ENCODE measurements around the gene TMEM204.

Gene TMEM204

DNA sequence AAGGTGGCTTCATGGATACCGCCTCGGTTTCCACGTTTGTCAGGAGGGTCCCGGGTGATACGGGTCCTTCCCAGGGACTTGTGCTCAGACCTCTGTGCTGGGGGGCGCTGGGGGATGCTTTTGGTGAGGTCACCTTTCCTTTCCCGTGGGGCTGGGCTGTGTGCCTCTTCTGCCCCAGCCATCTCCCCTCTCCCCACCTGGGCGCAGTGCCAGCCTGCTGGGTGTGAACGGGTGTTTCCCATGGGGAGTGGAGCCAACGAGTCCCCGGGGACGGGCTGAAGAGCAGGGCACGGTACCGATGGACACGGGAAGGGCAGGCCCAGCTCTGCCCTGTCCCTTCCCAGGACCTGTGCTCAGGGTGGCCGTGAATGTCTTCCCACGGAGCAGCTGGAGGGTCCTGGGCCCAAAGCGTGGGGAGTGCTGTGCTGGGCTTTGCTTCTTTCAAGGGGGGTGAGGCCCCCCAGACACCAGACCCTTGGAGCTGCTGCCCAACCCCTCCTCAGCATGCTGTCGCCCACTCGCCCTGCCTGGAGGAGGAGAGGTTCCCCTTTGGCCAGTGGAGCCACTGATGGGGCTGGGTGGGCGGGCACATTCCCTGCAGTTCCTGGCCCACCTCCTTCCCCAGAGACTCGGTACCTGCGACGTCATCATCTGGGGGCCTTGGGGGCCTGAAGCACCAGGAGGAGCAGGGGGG is 24.8 kb upstream of the TMEM204 start:
- peaks cover 23% of the 10 kb centered on the region for H3K36me3 ChIP-seq
- no peaks in the 10 kb centered on the region for H3K27me3 ChIP-seq
- no peak overlapping the region for H3K4me3 ChIP-seq (ENCODE audit: low read depth, low read length)
- H3K9me3 ChIP-seq = no peaks in the 10 kb centered on the region
- TF ChIP-seq, protein P1, sequence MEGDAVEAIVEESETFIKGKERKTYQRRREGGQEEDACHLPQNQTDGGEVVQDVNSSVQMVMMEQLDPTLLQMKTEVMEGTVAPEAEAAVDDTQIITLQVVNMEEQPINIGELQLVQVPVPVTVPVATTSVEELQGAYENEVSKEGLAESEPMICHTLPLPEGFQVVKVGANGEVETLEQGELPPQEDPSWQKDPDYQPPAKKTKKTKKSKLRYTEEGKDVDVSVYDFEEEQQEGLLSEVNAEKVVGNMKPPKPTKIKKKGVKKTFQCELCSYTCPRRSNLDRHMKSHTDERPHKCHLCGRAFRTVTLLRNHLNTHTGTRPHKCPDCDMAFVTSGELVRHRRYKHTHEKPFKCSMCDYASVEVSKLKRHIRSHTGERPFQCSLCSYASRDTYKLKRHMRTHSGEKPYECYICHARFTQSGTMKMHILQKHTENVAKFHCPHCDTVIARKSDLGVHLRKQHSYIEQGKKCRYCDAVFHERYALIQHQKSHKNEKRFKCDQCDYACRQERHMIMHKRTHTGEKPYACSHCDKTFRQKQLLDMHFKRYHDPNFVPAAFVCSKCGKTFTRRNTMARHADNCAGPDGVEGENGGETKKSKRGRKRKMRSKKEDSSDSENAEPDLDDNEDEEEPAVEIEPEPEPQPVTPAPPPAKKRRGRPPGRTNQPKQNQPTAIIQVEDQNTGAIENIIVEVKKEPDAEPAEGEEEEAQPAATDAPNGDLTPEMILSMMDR (IDR thresholded peaks at IDR 0.05; ENCODE audit: low read depth, low read length) = no peak
- H3K4me1 ChIP-seq = peaks cover 17% of the 10 kb centered on the region
- DNase-seq = no peak

DNA sequence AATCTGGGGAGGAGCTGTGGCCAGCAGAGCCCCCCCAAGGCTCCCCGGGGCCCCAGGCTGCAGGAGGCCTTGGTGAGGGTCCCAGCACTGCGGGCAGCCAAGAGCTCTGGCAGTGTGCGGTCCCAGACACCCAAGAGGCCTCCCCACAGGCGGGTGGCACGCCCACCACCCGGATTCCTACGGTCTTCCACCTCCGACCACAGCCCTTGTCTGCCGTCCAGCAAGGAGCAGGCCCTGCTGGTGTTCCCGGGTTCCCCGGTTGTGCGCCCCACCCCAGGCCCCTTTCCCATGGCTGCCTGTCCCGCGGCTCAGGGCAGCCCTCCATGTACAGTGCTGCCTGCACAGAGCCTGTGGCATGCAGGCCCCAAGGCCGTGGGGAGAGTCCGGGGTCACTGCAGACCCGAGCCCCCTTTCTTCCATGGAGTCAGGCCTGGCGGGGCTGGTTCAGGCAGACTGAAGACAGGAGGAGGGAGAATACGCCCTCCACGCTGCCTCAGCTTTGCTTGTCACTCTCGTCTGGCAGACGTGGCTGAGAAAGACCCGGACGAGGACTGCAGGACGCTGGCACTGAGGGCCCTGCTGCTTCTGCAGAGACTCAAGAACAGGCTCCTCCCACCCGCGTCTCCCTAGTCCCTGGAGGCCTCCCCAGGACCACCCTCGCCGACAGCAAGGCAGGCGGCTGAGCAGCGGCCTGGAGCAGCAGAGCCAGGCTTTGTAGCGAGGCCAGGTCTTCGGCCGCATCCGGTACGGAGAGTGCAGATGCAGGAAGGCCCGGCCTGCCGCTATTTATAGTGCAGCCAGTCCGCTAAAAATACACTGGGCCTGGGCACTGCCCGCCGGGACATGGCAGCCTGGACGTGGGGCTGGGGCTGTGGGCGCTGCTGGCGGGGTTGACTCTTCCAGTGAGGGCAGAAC is 23.9 kb upstream of the TMEM204 start:
- peak; percentile 93 for DNase-seq
- TF ChIP-seq, protein P1 (IDR thresholded peaks at IDR 0.05; ENCODE audit: low read depth, low read length) = no peak
- peaks cover 23% of the 10 kb centered on the region for H3K36me3 ChIP-seq

DNA sequence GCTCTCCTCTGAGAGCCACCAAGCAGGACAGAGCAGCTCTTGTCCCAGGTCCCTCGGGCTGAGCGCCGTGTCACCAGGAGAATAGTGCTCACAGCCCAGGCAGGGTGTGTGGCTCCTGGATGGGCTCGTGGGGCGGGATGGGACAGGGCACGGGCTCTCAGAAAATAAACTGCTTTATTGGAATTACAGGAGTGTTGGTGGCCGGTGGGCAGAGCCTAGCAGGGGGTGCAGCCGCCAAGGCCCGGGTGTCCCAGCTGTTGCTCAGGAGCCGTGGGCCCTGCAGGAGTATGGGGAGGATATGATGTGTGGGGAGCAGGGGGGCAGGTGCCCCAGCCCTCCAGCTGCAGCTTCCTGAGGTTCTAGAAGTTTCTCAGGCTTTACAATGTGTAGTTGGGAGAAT is 23.2 kb upstream of the TMEM204 start:
- Histone ChIP-seq H3K9me3 (no peaks in the 10 kb centered on the region), H3K4me1 (peaks cover 17% of the 10 kb centered on the region), H3K36me3 (peaks cover 23% of the 10 kb centered on the region), H3K27me3 (no peaks in the 10 kb centered on the region), H3K4me3 (ENCODE audit: low read depth, low read length) (no peak overlapping the region)
- TF ChIP-seq, protein P1 (IDR thresholded peaks at IDR 0.05; ENCODE audit: low read depth, low read length) = no peak
- no peak for DNase-seq

More for the DNA sequence above, 23.9 kb upstream of the TMEM204 start:
- peaks cover 17% of the 10 kb centered on the region for H3K4me1 ChIP-seq
- H3K27me3 ChIP-seq = no peaks in the 10 kb centered on the region
- no peaks in the 10 kb centered on the region for H3K9me3 ChIP-seq
- no peak overlapping the region for H3K4me3 ChIP-seq (ENCODE audit: low read depth, low read length)

DNA sequence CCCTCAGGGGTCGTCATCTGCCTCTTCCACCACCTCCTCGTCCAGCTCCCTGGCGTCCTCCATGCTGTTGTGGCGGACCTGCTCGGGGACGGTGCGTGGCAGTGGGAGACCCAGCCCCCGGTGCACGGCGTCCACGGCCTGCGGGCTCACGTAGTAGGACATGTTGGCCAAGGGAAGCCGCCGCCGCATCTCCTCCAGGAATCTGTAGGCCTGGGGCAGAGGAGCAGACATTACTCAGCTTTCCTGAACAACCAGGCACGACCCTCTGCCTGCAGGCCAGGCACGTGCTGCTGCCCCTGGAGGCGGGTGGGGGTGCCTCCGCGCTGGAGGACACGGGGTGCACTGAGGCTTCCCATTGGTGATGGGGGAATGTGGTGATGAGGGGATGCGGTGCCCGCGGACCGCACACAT is 22.5 kb upstream of the TMEM204 start:
- Histone ChIP-seq H3K36me3 (peaks cover 20% of the 10 kb centered on the region), H3K4me3 (ENCODE audit: low read depth, low read length) (no peak overlapping the region), H3K9me3 (no peaks in the 10 kb centered on the region), H3K4me1 (peaks cover 17% of the 10 kb centered on the region), H3K27me3 (no peaks in the 10 kb centered on the region)
- TF ChIP-seq, protein P1 (IDR thresholded peaks at IDR 0.05; ENCODE audit: low read depth, low read length) = no peak
- no peak for DNase-seq

DNA sequence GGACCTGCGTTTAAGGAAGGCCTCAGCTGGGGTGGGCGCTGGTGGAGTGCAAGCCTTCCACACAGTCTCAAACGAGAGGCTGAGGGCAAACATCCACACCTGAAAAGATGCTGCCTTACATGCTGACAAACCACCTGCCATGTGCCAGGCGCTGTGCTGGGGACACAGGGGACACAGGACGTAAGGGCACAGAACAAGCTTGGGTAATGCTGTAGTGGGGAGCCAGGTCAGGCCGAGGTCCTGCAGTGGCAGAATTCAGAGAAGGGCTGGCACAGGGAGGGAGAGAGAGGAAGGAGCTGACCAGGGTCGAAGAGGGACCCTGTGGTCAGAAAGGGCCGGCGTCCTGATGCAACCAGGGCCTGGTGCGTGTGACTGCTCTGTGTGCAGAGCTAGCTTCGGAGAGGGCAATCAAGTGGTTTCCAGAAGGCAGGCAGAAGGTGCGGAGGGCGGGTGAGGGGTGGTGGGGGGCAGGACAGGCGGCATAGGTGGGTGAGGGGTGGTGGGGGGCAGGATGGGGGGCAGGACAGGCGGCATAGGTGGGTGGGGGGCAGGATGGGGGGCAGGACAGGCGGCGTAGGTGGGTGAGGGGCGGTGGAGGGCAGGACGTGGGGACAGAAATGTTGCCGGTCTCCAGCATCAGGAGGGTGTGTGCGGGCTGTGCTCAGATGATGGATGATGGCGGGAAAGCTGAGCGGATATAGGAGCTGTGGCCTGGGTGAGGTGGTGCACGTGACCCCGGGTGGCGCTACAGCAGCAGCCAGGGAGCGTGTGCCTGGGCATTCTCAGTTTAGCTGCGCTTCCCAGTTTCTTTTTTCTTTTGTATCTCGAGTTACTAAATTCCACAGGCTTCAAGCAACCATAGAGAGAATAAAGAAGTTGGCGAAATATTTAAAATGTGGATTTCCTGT is 21.6 kb upstream of the TMEM204 start:
- DNase-seq = no peak
- Histone ChIP-seq H3K4me3 (ENCODE audit: low read depth, low read length) (no peak overlapping the region), H3K36me3 (peaks cover 18% of the 10 kb centered on the region), H3K4me1 (peaks cover 17% of the 10 kb centered on the region), H3K27me3 (no peaks in the 10 kb centered on the region), H3K9me3 (no peaks in the 10 kb centered on the region)
- TF ChIP-seq, protein P1 (IDR thresholded peaks at IDR 0.05; ENCODE audit: low read depth, low read length) = no peak
